HUES48 (cell line): ENCODE measurements around the gene NTM.

Source experiments
- H3K27ac ChIP-seq: one replicate; pipeline ENCODE4 v1.7.0; 2013; ENCODE audit warnings: low read depth, low read length, inconsistent platforms
- H3K27me3 ChIP-seq: 2 replicates; pipeline ENCODE4 v1.6.1; 2013; ENCODE audit warnings: mild to moderate bottlenecking, low read length; ENCODE audit not compliant: control insufficient read depth, insufficient read depth
- H3K36me3 ChIP-seq: 2 replicates; pipeline ENCODE4 v1.6.1; 2013; ENCODE audit warnings: low read length; ENCODE audit not compliant: control insufficient read depth, insufficient read depth
- H3K4me1 ChIP-seq: 2 replicates; pipeline ENCODE4 v1.6.1; 2013; ENCODE audit warnings: mild to moderate bottlenecking, low read length; ENCODE audit not compliant: control insufficient read depth, insufficient read depth
- H3K4me3 ChIP-seq: 2 replicates; pipeline ENCODE4 v1.5.1; 2013; ENCODE audit warnings: mild to moderate bottlenecking, low read depth, low read length
- H3K9ac ChIP-seq: 2 replicates; pipeline ENCODE4 v1.6.1; 2013; ENCODE audit warnings: mild to moderate bottlenecking, low read depth, low read length, moderate library complexity
- H3K9me3 ChIP-seq: 2 replicates; pipeline ENCODE4 v1.6.1; 2013; ENCODE audit warnings: low read length; ENCODE audit not compliant: control insufficient read depth, insufficient read depth

Gene NTM

DNA sequence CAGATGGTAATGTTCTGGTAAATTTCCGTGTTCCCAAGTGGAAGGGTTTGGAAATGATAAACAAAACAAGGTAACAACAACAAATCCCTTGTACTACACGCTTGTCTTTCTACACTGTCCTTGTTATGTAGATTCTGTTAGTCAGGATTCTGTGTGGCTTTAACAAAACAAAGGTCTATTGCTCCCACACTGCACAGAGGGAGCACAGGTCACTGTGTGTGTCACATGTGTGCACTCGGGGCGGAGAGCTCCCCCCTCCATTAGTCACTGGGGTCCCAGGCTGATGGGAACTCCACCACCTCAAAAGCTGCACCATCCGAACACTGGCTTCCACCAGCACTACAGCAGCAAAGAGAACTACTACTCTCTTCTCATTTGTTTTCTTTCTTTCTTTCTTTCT lies 227.9 kb downstream of the NTM start:
- H3K4me1 ChIP-seq = peaks cover 16% of the 10 kb centered on the region
- H3K9ac ChIP-seq = no peak overlapping the region
- no peaks in the 10 kb centered on the region for H3K27me3 ChIP-seq
- H3K9me3 ChIP-seq = no peaks in the 10 kb centered on the region
- H3K4me3 ChIP-seq = no peak overlapping the region
- H3K27ac ChIP-seq = no peak overlapping the region
- H3K36me3 ChIP-seq = no peaks in the 10 kb centered on the region

DNA sequence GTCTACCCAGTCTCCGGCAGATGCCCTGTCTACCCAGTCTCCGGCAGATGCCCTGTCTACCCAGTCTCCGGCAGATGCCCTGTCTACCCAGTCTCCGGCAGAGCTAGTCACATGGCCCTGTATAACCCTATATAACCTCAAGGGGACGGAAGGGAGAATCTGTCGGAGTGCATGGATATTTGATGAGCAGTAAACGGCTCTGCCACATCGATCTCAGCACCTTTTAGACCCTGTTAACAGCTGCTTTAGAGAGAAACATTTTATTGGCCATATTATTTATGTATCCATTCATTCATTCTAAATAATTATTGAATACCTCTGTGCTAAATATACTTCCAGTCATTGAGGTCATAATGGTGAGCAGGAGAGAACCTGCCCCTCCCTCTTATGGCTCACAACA lies 228.9 kb downstream of the NTM start:
- H3K9me3 ChIP-seq = no peaks in the 10 kb centered on the region
- no peak overlapping the region for H3K4me3 ChIP-seq
- no peaks in the 10 kb centered on the region for H3K36me3 ChIP-seq
- H3K4me1 ChIP-seq = peaks cover 16% of the 10 kb centered on the region
- H3K27me3 ChIP-seq = no peaks in the 10 kb centered on the region
- no peak overlapping the region for H3K9ac ChIP-seq
- no peak overlapping the region for H3K27ac ChIP-seq

DNA sequence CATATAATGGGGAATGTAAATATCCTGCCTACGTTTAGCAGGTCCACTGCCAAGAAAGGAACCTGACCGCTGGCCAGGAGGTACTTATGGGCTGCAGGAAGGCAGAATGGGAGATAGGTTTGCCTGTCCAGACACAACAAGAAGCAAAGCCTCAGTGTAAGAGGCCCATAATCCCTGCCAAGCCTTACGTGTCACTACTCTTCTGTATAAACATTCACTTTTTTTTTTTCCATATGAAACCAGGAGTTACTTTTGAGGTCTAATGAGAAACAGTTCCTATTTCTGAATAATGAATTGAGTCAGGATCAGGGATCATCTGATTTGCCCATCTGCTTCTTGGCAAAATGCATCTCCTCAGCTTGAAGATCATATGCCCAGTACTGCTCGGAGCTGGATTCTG lies 230.2 kb downstream of the NTM start:
- no peak overlapping the region for H3K4me3 ChIP-seq
- H3K27me3 ChIP-seq = no peaks in the 10 kb centered on the region
- no peak overlapping the region for H3K9ac ChIP-seq
- H3K27ac ChIP-seq = no peak overlapping the region
- no peaks in the 10 kb centered on the region for H3K9me3 ChIP-seq
- no peaks in the 10 kb centered on the region for H3K36me3 ChIP-seq
- peaks cover 7% of the 10 kb centered on the region for H3K4me1 ChIP-seq

- H3K9me3 ChIP-seq = no peaks in the 10 kb centered on the region
- no peaks in the 10 kb centered on the region for H3K27me3 ChIP-seq
- peaks cover 7% of the 10 kb centered on the region for H3K4me1 ChIP-seq
- H3K9ac ChIP-seq = no peak overlapping the region
- H3K36me3 ChIP-seq = no peaks in the 10 kb centered on the region
- no peak overlapping the region for H3K27ac ChIP-seq
- no peak overlapping the region for H3K4me3 ChIP-seq
Observed at GRCh38 chr11:131601586-131601985, 231.2 kb downstream of the NTM start.

DNA sequence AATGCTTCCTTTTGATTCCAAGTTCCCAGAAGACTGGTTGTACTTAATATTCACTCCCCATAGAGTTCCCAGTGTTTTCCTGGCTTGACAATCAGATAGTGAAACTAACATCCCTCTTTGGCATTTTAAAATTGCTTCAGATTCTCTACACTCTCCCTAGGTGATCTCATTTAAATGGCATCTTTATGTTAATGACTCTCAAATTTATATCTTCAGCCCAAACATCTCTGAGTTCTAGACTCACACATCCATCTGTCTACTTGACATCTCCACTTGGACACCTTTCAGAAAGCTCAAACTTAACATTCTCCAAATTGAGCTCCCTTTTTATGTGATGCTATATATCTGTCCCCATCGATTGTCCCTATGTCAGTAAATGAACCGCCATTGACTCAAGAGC lies 232.0 kb downstream of the NTM start:
- H3K27me3 ChIP-seq = no peaks in the 10 kb centered on the region
- peaks cover 7% of the 10 kb centered on the region for H3K4me1 ChIP-seq
- H3K4me3 ChIP-seq = no peak overlapping the region
- no peak overlapping the region for H3K27ac ChIP-seq
- H3K36me3 ChIP-seq = no peaks in the 10 kb centered on the region
- H3K9ac ChIP-seq = no peak overlapping the region
- no peaks in the 10 kb centered on the region for H3K9me3 ChIP-seq

DNA sequence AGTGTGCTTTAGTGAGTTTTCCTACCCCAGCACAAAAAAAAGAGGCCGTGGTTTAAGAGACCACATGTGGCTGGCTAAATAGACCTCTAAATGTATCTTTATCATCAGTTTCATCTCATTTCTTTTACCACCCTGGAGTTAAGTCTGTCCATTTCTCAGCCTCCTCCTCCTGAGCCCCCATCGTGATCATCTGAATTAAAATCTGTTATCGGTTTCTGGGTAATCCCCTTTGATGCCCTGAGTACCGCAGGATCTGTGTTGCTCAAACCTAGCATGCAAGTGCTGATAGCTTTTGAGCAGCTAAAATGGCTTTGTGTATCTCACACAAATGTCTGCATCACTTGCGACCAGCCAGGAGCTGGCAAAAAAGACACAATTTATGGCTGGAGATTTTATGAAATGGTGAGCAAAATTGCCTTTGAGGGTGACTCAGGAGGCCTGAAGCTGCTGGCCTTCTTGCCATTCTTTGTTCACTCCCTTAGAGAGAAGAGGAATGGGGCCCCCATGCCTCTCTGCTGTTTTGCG lies 236.5 kb downstream of the NTM start:
- Histone ChIP-seq H3K4me1 (peaks cover 23% of the 10 kb centered on the region), H3K9me3 (no peaks in the 10 kb centered on the region), H3K4me3 (no peak overlapping the region), H3K36me3 (no peaks in the 10 kb centered on the region), H3K9ac (no peak overlapping the region), H3K27me3 (peaks cover 6% of the 10 kb centered on the region; the same call in 1 of the 2 replicates), H3K27ac (no peak overlapping the region)

DNA sequence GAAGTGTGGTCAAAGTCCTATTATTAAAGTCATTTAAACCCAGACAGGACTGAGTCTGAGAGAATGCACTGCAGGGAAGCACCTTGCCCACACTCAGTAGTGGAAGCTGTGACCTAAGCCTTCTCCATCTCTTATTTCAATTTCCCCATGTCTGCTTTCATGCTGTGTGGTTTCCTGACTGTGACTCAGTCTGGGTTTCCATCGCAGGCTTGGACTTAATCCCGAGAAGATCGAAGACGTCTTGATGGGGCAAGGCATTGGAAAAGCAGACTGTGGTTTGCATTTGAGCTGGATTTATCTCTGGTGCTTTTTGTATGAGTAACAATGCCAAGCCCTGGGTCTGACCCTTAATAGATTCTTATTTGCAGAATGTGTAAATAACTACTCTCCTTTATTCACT lies 238.9 kb downstream of the NTM start:
- no peak overlapping the region for H3K9ac ChIP-seq

GRCh38 chr11:131609921-131610320 lies 239.5 kb downstream of the NTM start:
- H3K9ac ChIP-seq = no peak overlapping the region

More for the DNA sequence above, 238.9 kb downstream of the NTM start:
- Histone ChIP-seq H3K4me1 (peaks cover 23% of the 10 kb centered on the region), H3K36me3 (no peaks in the 10 kb centered on the region), H3K27me3 (peaks cover 6% of the 10 kb centered on the region; the same call in 1 of the 2 replicates), H3K9me3 (no peaks in the 10 kb centered on the region), H3K27ac (no peak overlapping the region), H3K4me3 (no peak overlapping the region)

DNA sequence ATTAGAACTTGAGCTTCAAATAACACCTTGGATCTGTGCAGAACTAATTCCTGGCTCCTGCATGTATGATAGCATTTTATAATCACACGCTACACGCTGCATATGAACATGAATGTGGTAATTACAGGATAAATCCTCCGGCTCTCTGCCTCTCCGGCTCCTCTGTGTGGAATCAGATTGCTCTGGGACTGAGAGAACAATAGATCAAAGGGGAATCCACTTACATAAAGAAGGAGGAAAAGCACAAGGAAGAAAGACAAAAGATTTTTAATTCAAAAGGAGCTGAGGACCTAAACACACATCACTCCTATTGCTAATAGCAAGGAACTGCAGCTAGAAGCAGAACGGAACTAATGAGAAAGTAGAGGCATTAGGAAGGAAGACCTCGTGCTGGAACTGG lies 240.9 kb downstream of the NTM start:
- Histone ChIP-seq H3K9ac (no peak overlapping the region), H3K9me3 (no peaks in the 10 kb centered on the region), H3K27me3 (peaks cover 6% of the 10 kb centered on the region; the same call in 1 of the 2 replicates), H3K36me3 (no peaks in the 10 kb centered on the region), H3K4me3 (no peak overlapping the region), H3K4me1 (peaks cover 23% of the 10 kb centered on the region), H3K27ac (no peak overlapping the region)

More at GRCh38 chr11:131609921-131610320, 239.5 kb downstream of the NTM start:
- Histone ChIP-seq H3K9me3 (no peaks in the 10 kb centered on the region), H3K4me1 (peaks cover 23% of the 10 kb centered on the region), H3K4me3 (no peak overlapping the region), H3K27me3 (peaks cover 6% of the 10 kb centered on the region; the same call in 1 of the 2 replicates), H3K36me3 (no peaks in the 10 kb centered on the region), H3K27ac (no peak overlapping the region)

DNA sequence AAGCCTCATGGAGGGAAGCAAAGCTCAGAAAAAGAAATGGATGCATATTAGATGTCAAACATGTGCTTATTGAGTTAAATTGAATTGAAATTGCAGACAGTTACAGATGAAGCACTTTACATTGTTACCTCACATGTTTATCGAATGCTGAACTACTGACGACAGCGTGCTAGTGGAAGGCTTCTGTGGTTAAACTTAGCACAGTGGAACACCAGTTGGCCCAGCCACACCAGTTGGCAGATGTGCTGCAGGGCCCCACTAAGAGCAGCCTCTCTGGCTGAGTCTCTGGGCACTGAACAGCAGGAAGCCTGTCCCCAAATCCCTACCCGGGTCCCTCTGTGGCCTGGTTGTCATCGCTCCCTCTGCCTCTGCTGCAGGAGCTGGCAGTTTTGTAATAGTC lies 242.1 kb downstream of the NTM start:
- Histone ChIP-seq H3K9me3 (no peaks in the 10 kb centered on the region), H3K27me3 (peaks cover 6% of the 10 kb centered on the region; the same call in 1 of the 2 replicates), H3K36me3 (no peaks in the 10 kb centered on the region), H3K4me3 (no peak overlapping the region), H3K9ac (no peak overlapping the region), H3K4me1 (peaks cover 23% of the 10 kb centered on the region), H3K27ac (no peak overlapping the region)

GRCh38 chr11:131614631-131615030 lies 244.2 kb downstream of the NTM start:
- no peak overlapping the region for H3K4me3 ChIP-seq
- H3K36me3 ChIP-seq = no peaks in the 10 kb centered on the region
- no peak overlapping the region for H3K27ac ChIP-seq
- no peaks in the 10 kb centered on the region for H3K9me3 ChIP-seq
- peaks cover 6% of the 10 kb centered on the region; the same call in 1 of the 2 replicates for H3K27me3 ChIP-seq
- peaks cover 12% of the 10 kb centered on the region for H3K4me1 ChIP-seq
- no peak overlapping the region for H3K9ac ChIP-seq
